Mesendoderm (in vitro differentiated cells): ENCODE measurements around the gene ATF7.
"Not testable (repeated sequence)": the region's sequence is repeated elsewhere in the genome, so short reads cannot be mapped to it uniquely, and the experiment has no call there.

Source experiments
- DNase-seq: peaks from one replicate; pipeline ENCODE4 v3.0.0; 2013
- H2AK5ac ChIP-seq: 2 replicates; pipeline ENCODE4 v1.6.1; 2013; ENCODE audit warnings: low read length, inconsistent platforms
- H2BK120ac ChIP-seq: 2 replicates; pipeline ENCODE4 v1.6.1; 2013; ENCODE audit warnings: low read depth, mild to moderate bottlenecking, low read length, moderate library complexity, mixed read lengths
- H2BK15ac ChIP-seq: replicated peaks from 2 replicates; pipeline ENCODE4 v1.6.1; 2013; ENCODE audit warnings: low read depth, mild to moderate bottlenecking, moderate library complexity
- H2BK5ac ChIP-seq: 2 replicates; pipeline ENCODE4 v1.6.1; 2013; ENCODE audit warnings: low read length, inconsistent platforms
- H3K18ac ChIP-seq: 2 replicates; pipeline ENCODE4 v1.6.1; 2013; ENCODE audit warnings: mild to moderate bottlenecking, low read length, mixed read lengths
- H3K23ac ChIP-seq: one replicate; pipeline ENCODE4 v1.6.1; 2013; ENCODE audit warnings: low read length
- H3K27ac ChIP-seq: 2 replicates; pipeline ENCODE4 v1.5.1; 2013; ENCODE audit warnings: low read depth, mild to moderate bottlenecking, inconsistent platforms, low read length, moderate library complexity
- H3K27me3 ChIP-seq: 2 replicates; pipeline ENCODE4 v1.6.1; 2013; ENCODE audit warnings: low read length, control low read depth, mild to moderate bottlenecking, inconsistent platforms; ENCODE audit not compliant: insufficient read depth, poor library complexity
- H3K36me3 ChIP-seq: 2 replicates; pipeline ENCODE4 v1.6.1; 2013; ENCODE audit warnings: low read length, inconsistent platforms; ENCODE audit not compliant: control insufficient read depth, insufficient read depth
- H3K4ac ChIP-seq: one replicate; pipeline ENCODE4 v1.6.1; 2013; ENCODE audit warnings: low read depth, mild to moderate bottlenecking, low read length, moderate library complexity
- H3K4me1 ChIP-seq: 2 replicates; pipeline ENCODE4 v1.6.1; 2013; ENCODE audit warnings: low read depth, low read length, inconsistent platforms; ENCODE audit not compliant: control insufficient read depth
- H3K4me2 ChIP-seq: 2 replicates; pipeline ENCODE4 v1.6.1; 2013; ENCODE audit warnings: low read length
- H3K4me3 ChIP-seq: 2 replicates; pipeline ENCODE4 v1.5.1; 2013; ENCODE audit warnings: mild to moderate bottlenecking, low read length
- H3K56ac ChIP-seq: one replicate; pipeline ENCODE4 v1.6.1; 2013; ENCODE audit warnings: low read length
- H3K79me1 ChIP-seq: 2 replicates; pipeline ENCODE4 v1.6.1; 2013; ENCODE audit warnings: low read length, inconsistent platforms
- H3K79me2 ChIP-seq: 2 replicates; pipeline ENCODE4 v1.6.1; 2013; ENCODE audit warnings: mild to moderate bottlenecking, low read length; ENCODE audit not compliant: control insufficient read depth, insufficient read depth
- H3K9ac ChIP-seq: 2 replicates; pipeline ENCODE4 v1.6.1; 2013; ENCODE audit warnings: low read length, inconsistent platforms
- H4K5ac ChIP-seq: one replicate; pipeline ENCODE4 v1.6.1; 2013; ENCODE audit warnings: low read length
- H4K8ac ChIP-seq: one replicate; pipeline ENCODE4 v1.6.1; 2013; ENCODE audit warnings: low read depth, mild to moderate bottlenecking, control low read depth, low read length, moderate library complexity
- WGBS: extraction: QIAGEN DNeasy Blood & Tissue Kit; methylation state at CpG from one replicate; pipeline ENCODE4 v1.1.7; 2013; ENCODE audit warnings: low lambda C conversion rate, missing lambda C conversion rate; ENCODE audit not compliant: insufficient coverage; ENCODE audit errors: extremely low coverage; 5-methylcytosine and 5-hydroxymethylcytosine counted together

The ATF7 gene

GRCh38 chr12:53483225-53483978 is 142.8 kb downstream of the ATF7 start:
- Histone ChIP-seq H3K23ac (no peak overlapping the region), H4K8ac (no peak overlapping the region), H3K27ac (no peak overlapping the region), H2BK5ac (no peak overlapping the region), H4K5ac (no peak overlapping the region), H3K4me2 (no peak overlapping the region), H3K79me1 (peaks cover 4% of the 10 kb centered on the region), H2BK120ac (no peak overlapping the region), H2AK5ac (no peak overlapping the region), H3K79me2 (no peaks in the 10 kb centered on the region), H3K18ac (no peak overlapping the region), H3K4ac (no peak overlapping the region), H3K4me3 (no peak overlapping the region), H3K27me3 (no peaks in the 10 kb centered on the region), H3K4me1 (no peaks in the 10 kb centered on the region), H3K9ac (no peak overlapping the region), H3K56ac (peak overlapping the region; percentile 71), H2BK15ac (no peak overlapping the region), H3K36me3 (peaks cover 12% of the 10 kb centered on the region)
- peak; percentile 83 for DNase-seq
- WGBS: no CpG with 5 or more reads among the region's 9 CpGs

DNA sequence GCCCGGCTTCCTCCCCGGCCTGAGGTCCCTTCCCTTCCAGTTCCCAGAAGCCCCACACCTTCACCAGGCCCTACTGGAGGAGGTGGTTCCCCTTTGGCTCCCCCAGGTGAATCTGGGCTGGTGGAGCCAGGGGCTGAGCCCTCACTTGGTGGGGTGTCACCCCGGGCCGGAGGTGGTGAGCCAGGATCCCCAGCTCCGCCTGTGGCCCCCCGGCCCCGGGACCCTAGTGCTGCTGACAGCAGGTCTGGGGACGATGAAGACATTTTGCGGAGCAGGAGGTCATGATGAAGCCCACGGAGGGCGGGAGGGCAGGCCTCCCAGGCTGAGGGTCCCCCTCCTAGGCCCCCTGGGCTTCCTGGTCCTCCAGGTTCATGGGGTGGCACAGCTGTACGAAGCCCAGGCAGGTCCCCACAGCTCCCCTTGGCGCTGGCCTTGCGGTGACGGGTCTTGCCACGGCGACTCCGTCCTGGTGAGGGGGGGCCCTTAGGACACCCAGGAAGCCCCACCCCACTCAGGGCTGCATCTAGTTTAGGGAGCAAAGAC is 143.5 kb downstream of the ATF7 start:
- Histone ChIP-seq H4K5ac (no peak overlapping the region), H3K18ac (no peak overlapping the region), H3K56ac (no peak overlapping the region), H3K4me3 (no peak overlapping the region), H2AK5ac (no peak overlapping the region), H3K27ac (no peak overlapping the region), H4K8ac (no peak overlapping the region), H3K23ac (no peak overlapping the region), H3K79me1 (peaks cover 4% of the 10 kb centered on the region), H3K4ac (no peak overlapping the region), H3K4me1 (no peaks in the 10 kb centered on the region), H3K79me2 (no peaks in the 10 kb centered on the region), H2BK120ac (no peak overlapping the region), H3K36me3 (peaks cover 14% of the 10 kb centered on the region), H3K27me3 (no peaks in the 10 kb centered on the region), H3K4me2 (no peak overlapping the region), H2BK5ac (no peak overlapping the region), H2BK15ac (no peak overlapping the region), H3K9ac (no peak overlapping the region)
- no CpG with 5 or more reads among the region's 18 CpGs for WGBS
- no peak for DNase-seq

DNA sequence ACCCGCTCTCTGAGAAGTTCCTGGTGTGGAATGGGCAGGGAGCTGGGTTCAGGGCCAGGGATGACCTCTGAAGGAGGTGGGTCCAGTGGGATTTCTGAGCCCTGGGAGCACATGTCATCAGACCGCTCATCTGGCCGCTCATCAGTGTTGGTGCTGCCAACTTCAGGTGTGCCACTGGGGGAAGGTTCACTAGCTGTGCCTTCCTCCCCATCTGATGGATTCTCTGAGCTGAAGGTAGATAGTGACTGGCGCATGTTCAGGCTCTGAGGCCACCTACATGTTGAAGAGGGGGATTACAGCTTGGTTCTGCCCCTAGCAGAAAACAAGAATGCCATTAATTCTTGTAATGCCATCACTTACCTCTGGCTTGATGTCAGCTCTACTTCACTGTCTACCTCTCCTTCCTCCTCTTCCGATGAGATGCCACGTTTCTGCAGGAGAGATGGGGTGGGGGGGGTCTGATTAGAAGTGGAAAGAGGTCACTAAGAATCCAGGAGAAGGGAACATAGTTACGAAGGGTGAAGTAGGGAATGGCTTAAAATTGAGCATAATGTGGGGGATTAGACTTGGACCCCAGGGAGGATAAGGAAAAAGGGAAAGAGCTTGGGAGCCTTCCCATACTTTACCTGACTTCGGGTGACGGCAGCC is 144.1 kb downstream of the ATF7 start:
- H3K4me2 ChIP-seq: no peak overlapping the region
- no peak overlapping the region for H3K4ac ChIP-seq
- H3K18ac ChIP-seq: no peak overlapping the region
- H3K4me1 ChIP-seq: no peaks in the 10 kb centered on the region
- H3K36me3 ChIP-seq: peaks cover 14% of the 10 kb centered on the region
- no peaks in the 10 kb centered on the region for H3K27me3 ChIP-seq
- WGBS: no CpG with 5 or more reads among the region's 9 CpGs
- H4K5ac ChIP-seq: no peak overlapping the region
- H2AK5ac ChIP-seq: no peak overlapping the region
- no peak overlapping the region for H3K4me3 ChIP-seq
- H2BK5ac ChIP-seq: no peak overlapping the region
- no peak overlapping the region for H3K27ac ChIP-seq
- H3K79me1 ChIP-seq: peaks cover 4% of the 10 kb centered on the region
- no peaks in the 10 kb centered on the region for H3K79me2 ChIP-seq
- H4K8ac ChIP-seq: no peak overlapping the region
- no peak overlapping the region for H2BK120ac ChIP-seq
- no peak overlapping the region for H3K23ac ChIP-seq
- H3K9ac ChIP-seq: no peak overlapping the region
- H3K56ac ChIP-seq: no peak overlapping the region
- DNase-seq: peak; percentile 89
- no peak overlapping the region for H2BK15ac ChIP-seq

- not testable (repeated sequence) for H4K5ac ChIP-seq, H3K27me3 ChIP-seq, H2BK120ac ChIP-seq, H4K8ac ChIP-seq, H3K9ac ChIP-seq, H3K23ac ChIP-seq, H3K79me1 ChIP-seq, H3K79me2 ChIP-seq, H3K4me3 ChIP-seq, H2BK5ac ChIP-seq, H3K18ac ChIP-seq, H3K4me1 ChIP-seq, H2AK5ac ChIP-seq, H2BK15ac ChIP-seq, H3K4ac ChIP-seq, H3K4me2 ChIP-seq, H3K27ac ChIP-seq, DNase-seq, H3K56ac ChIP-seq
- no CpG with 5 or more reads among the region's 6 CpGs for WGBS
- H3K36me3 ChIP-seq: peaks cover 16% of the 10 kb centered on the region
These were observed 144.7 kb downstream of the ATF7 start for GRCh38 chr12:53481458-53481857.

- no peak overlapping the region for H3K23ac ChIP-seq
- H3K36me3 ChIP-seq: peaks cover 17% of the 10 kb centered on the region
- no peak overlapping the region for H3K56ac ChIP-seq
- H4K5ac ChIP-seq: no peak overlapping the region
- H3K4me3 ChIP-seq: no peak overlapping the region
- H3K27me3 ChIP-seq: no peaks in the 10 kb centered on the region
- no peak overlapping the region for H2AK5ac ChIP-seq
- no peak overlapping the region for H3K27ac ChIP-seq
- no peak overlapping the region for H2BK15ac ChIP-seq
- H2BK5ac ChIP-seq: no peak overlapping the region
- no CpG with 5 or more reads among the region's 12 CpGs for WGBS
- H3K79me1 ChIP-seq: peaks cover 7% of the 10 kb centered on the region
- no peak overlapping the region for H2BK120ac ChIP-seq
- no peaks in the 10 kb centered on the region for H3K79me2 ChIP-seq
- no peak for DNase-seq
- H3K4ac ChIP-seq: no peak overlapping the region
- H3K4me1 ChIP-seq: no peaks in the 10 kb centered on the region
- H3K9ac ChIP-seq: no peak overlapping the region
- no peak overlapping the region for H3K4me2 ChIP-seq
- no peak overlapping the region for H4K8ac ChIP-seq
- no peak overlapping the region for H3K18ac ChIP-seq
These were observed 145.4 kb downstream of the ATF7 start for GRCh38 chr12:53480491-53481442.
